Myocyte (in vitro differentiated cells): ENCODE measurements around the gene ADGRG7. TPM values are rescaled to one million over a fixed set of nuclear protein-coding genes. Genes with fewer than 3 reads are reported as not detected.

Source experiments
- DNase-seq: peaks from one replicate; pipeline ENCODE4 v3.0.0-alpha.2; 2012; ENCODE audit warnings: low read depth
- total RNA-seq: library from RNA; depleted of rRNA; stranded (reverse); fragments of >200 nt; gene quantifications from 2 replicates; pipeline ENCODE4 v1.2.3, GENCODE V29; 2014

ADGRG7 gene
- total RNA-seq, 1 donor from 2014 or later: not detected

DNA sequence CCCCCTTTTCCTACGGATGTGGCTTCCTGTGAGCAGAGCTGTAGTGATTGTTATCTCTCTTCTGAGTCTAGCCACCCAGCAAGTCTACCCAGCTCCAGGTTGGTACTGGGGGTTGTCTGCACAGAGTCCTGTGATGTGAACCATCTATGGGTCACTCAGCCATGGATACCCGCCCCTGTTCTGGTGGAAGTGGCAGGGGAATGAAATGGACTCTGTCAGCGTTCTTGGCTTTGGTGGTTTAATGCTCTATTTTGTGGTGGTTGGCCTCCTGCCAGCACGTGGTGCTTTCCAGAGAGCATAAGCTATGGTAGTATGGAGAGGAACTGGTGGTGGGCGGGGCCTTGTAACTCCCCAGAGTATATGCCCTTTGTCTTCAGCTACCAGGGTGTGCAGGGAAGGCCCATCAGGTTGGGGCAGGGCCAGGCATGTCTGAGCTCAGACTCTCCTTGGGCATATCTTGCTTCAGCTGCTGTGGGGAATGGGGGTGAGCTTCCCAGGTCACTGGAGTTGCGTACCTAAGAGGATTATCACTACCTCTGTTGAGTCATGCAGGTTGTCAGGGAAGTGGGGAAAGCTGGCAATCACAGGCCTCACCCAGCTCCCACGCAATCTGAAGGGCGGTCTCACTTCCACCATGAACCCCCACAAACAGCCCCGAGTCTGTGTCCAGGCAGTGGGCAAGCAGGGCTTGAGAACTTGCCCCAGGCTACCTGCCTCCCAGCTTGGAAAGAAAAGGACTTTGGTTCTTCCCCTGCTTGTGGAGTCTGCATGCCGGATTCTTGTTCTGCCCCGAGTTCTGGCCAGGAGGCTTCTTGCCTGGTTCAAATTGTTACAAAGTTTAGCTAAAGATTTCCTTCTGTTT, 9.0 kb upstream of the ADGRG7 start:
- DNase-seq: no peak

DNA sequence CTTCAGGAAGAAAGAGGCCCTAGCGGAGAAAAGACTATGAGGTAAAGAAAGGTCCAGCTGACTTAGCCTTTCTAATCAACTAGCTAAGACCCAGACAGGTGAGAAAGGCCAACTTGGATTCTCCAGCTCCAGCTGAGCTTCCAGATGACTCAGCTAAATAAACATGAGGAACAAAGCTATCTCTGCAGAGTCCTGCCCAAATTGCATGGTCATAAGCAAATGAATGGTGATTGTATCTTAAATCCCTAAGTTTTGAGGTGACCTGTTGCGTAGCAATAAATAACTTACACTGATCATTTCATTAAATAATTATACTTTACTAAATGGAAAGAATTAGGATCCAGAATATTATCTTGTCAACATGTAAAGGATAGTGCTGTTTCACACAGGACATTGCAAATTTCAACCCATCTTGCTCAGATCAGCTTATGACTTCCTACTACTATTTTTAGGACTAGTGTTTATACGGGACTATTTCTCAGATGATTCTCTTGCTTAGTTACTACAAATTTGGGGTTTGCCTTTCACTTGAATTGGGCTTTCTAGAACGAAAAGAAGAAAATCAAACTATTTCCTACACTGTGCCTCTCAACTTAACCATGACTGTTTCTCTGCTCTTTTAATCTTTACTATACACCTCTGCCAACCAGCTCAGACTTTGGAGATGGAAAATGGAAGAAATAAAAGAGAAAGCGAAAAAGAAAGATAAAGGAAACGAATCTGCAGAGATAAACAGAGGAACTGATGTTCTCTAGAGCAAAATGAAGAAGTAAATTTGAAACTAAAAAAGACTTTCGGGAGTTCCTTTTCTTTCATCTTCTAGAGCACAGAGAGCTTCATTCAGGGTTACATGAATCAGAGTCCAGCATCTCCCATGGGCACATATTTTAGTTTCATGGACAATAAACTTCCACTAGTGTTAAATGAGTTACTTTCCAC, 6.6 kb upstream of the ADGRG7 start:
- peak; percentile 7 for DNase-seq

DNA sequence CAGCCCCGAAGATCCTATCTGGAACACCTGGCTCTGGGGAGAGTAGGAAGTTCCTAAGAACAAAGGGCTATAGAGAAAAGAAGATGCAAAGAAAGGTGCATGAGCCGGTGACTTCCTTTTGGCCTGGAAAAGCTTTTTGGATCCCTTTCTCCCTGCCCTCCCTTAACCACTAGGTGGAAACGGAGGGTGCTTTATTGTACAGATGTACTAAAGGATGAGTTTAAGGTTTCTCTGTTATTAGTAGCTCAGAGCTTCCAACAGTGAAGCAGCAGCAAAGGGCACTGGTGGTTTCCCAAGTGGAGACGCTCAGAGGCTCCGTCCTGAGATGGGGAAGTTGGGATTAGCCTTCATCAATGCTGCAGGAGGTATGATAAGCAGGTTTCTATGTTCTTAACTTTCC, 5.9 kb upstream of the ADGRG7 start:
- DNase-seq: peak; percentile 42

DNA sequence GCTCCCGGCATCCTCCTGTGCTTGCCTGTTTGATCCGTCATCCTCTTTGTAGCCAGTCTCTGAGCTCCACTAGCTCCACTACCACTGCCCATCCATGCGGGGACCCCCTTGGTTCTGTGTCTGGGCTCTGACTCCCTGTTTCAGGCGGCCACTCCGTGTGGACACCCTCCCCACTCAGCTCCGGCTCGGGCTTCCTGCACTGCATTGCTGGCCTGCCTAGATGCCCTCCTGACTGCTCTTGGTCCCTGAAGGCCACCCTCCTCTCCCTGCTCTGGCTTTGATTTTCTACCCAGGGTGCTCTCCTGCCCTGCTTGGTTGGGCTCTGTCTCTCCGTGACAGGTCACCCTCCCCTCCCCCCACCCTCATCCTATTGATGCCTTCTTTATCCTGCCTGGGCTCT, 4.0 kb upstream of the ADGRG7 start:
- no peak for DNase-seq

DNA sequence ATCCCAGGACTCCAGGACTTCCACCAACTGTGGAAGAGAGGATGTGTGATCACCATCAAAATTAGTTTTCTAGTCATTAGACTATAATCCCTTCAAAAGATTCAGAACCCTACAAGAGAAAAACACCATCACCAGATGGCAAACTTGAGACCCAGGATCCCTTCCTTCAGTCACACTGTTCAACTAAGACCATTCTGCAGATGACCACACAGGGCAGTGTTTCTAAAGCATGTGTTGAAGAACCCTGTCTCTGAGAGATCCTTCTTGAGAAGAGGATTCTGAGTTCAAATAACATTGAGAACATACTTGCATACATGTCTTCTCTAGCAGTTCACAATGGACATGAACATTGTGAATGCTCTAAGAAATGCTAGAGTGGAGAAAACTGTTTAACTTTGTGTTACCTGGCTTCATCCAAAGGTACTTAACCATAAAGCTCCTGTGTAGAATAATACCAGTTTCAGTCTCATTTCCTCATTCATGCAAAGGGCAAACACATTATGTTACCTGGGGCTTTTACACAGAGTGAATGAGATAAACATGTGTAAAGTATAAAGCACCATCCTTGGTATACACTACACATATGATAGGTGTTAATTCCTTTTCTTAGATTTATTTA, 2.4 kb upstream of the ADGRG7 start:
- DNase-seq: peak; percentile 8

DNA sequence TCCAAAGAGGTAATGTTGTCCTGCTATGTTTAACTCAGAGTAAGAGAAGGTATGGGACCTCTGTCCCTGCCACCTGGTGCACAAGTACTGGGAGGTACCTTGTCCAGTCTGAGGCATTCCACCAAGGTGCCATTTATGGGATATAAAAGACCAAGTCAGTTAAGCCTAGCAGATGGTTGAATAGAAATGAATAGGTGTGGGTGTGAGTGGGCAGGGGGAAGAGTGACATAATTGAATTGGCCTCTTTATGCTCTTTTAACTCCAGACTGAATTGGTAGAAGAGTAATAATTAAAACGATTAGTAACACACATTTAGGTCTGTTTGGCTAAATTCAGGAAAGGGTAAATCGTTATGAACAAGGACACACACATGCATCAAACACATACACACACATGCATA, 562 bp downstream of the ADGRG7 start:
- DNase-seq: no peak

DNA sequence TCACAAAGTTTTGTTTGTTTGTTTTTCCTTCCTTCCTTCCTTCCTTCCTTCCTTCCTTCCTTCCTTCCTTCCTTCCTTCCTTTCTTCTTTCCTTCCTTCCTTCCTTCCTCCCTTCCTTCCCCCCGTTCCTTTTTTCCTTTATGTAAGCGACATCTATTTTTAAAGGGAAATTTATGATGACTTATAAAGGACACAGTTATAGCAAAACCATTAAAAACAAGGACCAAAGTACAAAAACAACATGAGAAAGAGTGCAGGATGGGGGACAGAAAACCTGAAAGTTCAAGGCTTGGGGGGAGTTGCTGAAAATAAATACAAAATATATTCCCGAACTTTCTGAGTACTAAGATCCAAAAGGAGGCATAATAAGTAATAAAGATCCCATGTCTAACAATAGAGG, 1.8 kb downstream of the ADGRG7 start:
- DNase-seq: no peak

DNA sequence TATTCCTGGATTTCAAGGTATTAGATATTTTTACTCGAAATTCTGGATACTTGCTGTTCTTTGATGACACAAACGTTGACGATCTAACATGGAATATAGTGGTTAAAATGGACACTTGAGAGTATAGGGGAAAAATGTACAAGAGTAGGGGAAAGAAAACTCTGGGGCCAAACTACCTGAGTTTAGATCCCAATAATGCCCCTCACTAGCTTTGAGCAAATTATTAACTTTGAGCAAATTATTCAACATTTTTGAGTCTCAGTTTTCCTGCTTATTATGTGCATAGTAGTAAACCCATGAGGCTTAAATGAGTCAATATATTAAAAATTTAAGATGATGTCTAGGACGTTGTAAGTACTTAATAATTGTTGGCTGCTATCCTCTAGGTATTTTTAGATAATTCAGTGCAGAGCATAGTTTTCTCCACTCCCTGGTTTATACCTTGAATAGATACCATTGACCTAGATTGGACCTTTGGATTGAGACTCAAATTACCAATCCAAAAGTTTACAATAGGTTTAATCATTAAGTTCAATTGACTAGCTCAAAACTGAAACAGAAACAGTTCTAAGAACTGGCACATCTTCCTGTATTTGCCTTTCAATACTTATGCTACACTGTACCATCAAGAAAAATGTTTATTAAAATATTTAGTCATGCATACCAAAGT, 4.5 kb downstream of the ADGRG7 start:
- DNase-seq: no peak

DNA sequence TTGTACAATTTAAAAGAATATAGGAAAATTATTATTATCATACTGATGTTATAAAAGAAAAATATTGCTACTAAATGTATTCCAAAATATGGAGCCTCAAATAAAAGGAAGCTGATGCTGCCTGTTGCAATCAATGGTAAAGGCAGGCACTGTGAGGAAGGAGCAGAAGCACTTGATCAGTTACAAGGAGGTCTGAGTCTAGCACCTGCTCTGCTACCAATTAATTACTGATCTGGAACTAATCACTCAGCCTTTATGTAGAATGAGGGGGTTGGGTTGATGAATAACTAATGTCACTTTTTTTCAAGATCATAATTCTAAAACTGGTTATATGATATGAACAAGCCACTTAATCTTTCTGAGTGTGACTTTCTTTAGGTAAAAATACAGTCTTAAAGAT, 5.5 kb downstream of the ADGRG7 start:
- DNase-seq: no peak

DNA sequence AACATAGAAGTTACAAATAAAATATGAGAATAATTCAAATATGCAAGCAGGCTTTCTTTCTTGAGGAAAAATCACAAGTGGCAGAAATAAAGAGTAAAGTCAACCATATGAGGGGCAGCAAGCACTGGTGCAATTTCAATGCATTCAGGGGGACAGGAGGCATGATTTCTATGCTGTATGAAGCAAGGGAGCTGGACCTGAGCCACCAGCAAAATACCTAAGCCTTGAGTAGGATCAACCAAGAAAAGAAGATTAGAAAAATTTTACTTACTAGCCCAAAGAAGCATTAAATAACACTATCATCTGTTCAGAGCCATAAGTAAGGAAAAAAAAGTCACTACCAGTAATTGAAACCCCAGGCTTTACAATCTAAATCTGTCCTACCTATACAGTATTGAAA, 6.3 kb downstream of the ADGRG7 start:
- no peak for DNase-seq

DNA sequence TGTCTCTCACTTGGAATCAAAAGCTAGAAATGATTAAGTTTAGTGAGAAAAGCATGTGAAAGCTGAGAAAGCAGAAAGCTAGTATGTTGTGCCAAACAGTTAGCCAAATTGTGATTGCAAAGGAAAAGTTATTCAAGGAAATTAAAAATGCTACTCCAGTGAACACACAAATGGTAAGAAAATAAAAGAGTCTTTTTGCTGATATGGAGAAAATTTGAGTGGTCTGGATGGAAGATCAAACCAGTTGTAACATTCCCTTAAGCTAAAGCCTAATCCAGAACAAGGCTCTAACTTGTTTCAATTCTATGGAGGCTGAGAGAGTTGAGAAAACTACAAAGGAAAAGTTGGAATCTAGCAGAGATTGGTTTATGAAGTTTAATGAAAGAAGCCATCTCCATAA, 11.8 kb downstream of the ADGRG7 start:
- no peak for DNase-seq

DNA sequence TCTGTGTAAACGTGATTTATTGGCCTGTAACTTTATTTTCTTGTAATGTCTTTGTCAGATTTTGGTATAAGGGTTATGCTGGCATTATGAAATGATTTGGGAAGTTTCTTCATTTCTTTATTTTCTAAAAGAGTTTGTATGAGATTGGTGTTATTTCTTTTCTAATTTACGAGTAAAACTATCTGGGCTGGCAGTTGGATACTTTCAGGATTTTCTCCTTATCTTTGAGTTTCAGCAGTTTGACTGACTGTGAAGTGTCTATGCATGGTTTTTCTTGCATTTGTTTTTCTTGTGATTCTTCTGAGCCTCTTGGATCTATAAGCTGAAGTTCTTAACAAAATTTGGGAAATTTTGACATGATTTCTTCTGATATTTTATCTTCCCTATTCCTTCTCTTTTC, 18.1 kb downstream of the ADGRG7 start:
- no peak for DNase-seq

DNA sequence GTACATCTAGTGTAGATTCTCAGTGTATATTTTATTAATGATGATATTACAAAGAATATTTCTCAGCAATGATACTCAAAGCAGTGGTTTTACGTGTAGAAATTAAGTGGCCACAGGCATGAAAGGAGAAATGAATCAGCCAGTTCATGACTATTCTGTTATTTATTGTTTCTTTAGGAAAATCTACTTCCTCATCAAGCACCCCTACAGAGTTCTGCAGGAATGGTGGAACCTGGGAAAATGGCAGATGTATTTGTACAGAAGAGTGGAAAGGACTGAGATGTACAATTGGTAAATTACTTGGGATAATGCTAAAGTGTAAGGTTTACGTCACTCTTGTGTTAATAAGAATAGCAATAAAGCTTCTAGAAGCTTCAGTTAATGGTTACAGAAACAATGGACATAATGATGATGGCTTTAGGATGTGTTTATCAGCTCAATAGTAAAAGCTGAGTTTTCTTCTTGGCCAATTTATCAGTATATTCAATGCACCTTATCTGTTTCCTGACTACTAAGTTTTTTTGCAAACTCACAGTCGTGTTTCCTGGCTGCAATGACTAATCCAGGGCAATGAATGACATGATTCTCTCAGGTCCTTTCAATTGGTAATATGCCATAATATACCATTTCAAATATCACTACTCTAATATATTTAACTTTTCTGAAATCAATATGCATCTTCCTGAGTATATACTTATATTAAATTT, 20.2 kb downstream of the ADGRG7 start:
- no peak for DNase-seq

DNA sequence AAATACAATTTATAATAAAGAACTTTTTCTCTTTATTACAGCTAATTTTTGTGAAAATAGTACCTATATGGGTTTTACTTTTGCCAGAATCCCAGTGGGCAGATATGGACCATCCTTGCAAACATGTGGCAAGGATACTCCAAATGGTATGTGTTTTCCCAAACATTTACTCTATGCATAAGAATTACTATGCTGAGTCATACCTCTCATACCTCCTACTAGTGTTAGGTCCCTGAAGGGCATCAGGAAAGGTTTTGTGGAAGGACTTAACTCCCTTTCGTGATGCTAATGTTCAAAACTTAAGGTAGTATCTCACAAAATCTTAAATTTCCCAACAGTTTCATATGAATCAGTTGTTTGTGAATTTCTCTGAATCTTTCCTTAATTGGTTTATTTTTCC, 21.3 kb downstream of the ADGRG7 start:
- DNase-seq: no peak

DNA sequence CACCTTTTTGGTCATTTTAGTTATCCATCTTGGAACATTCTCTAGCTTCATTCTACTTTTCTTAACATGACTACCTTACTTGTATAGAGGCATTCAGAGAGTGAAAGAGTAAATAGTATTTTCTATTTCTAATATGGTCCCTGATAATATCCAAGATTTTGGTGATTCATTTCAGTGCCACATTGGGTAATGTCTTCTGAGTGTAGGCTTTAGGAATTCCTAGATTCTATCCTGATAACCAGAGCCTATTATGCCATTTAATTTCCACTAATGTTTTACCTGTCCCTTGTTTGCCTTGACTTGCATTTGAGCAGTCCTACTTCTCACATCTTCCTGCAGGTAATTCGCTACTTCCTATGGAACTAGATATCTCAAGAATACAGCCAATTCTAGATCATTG, 21.8 kb downstream of the ADGRG7 start:
- DNase-seq: no peak

DNA sequence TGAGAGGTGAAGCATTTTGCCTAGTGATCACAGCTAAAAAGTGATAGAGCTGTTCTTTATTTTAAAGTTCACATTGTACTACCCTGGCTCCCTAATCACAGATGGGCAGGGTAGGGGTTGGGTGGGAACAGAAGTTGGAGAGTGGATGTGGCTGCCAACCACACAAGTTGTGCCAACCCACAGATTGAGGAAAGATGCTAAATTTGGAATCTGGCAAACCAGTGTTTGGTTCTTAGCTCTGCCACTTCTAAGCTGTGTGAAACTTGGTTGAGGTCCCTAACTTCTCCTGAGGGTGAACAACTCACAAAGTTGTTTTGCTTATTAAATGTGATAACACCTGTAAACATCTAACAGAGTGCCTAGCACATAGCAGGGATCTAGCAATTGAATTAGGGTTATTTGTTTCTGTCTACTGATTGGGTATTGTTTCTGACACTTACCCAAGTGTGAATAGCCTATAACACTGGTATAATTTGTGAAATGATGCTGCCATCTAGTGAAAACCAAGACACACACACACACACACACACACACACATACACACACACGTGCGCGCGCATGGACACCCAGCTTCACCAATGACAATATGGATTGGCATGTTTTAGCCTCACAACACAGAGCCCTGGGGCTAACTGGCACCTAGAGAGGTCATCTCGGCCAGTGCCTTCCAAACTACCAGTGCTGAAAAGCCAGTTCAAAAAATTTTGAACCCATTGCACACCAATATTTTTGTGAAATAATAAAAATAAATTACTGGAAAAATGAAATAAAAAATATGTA, 25.3 kb downstream of the ADGRG7 start:
- DNase-seq: peak; percentile 91

DNA sequence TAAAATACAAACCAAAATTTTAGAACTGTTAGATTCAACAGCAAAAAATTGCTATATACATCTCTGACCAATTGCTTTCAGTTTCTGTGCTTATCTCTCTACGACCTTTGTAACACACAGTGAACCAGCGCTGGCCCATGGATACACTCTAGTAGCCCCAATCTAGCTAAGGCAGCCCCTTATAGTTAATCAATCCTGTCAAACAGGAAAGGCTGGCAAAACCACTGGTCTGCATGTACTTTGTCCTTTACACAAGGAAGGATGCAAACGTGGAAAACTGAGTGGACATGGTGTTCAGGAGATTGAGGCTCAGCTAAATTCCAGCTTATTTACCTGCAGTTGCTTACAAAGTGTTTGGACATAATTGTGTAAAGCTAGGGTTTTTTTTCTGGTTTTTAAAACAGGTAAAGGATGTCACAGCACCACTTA, 25.9 kb downstream of the ADGRG7 start:
- DNase-seq: no peak

DNA sequence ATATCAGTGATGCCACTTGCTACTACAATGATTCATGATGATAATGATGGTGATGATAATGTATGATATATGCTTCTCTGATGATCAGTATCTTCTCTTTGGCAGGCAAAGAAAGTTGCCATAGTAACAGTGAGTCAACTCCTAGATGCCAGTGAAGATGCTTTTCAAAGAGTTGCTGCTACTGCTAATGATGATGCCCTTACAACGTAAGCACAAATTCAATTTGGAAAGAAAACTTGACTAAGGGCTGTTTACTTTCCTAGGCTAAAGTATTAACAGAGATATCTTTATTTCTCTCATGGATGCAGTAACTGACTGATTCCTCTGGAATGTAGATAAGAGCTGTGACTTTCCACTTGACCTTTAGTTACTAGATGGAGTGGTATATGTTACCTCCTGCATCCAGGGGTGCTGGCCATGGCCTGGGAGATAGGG, 27.8 kb downstream of the ADGRG7 start:
- DNase-seq: no peak

DNA sequence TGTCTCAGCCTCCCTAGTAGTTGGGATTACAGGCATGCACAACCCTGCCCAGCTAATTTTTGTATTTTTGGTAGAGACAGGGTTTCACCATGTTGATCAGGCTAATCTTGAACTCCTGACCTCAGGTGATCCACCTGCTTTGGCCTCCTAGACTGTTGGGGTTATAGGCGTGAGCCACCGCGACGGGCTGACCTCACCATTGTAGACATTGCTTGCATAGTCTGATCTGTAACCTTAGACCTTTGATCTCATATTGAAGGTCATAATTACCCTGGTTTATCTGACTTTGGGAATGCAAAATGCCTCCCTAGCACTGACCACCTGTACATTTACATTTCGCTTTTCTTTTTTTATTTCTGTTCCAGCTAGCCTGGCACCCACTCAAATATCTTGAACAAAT, 31.2 kb downstream of the ADGRG7 start:
- no peak for DNase-seq
